HG03558 (cell line): ENCODE data around the gene RNF146.
"Not testable (repeated sequence)": the region's sequence is repeated elsewhere in the genome, so short reads cannot be mapped to it uniquely, and the experiment has no call there.

Experiments
- ATAC-seq: cut with Tn5 transposase; IDR thresholded peaks from one replicate; pipeline ENCODE4 v1.9.1; 2021; ENCODE audit warnings: moderate number of reproducible peaks; ENCODE audit not compliant: unreplicated experiment; ENCODE audit errors: extremely low read depth

Gene RNF146, protein sequence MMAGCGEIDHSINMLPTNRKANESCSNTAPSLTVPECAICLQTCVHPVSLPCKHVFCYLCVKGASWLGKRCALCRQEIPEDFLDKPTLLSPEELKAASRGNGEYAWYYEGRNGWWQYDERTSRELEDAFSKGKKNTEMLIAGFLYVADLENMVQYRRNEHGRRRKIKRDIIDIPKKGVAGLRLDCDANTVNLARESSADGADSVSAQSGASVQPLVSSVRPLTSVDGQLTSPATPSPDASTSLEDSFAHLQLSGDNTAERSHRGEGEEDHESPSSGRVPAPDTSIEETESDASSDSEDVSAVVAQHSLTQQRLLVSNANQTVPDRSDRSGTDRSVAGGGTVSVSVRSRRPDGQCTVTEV

DNA sequence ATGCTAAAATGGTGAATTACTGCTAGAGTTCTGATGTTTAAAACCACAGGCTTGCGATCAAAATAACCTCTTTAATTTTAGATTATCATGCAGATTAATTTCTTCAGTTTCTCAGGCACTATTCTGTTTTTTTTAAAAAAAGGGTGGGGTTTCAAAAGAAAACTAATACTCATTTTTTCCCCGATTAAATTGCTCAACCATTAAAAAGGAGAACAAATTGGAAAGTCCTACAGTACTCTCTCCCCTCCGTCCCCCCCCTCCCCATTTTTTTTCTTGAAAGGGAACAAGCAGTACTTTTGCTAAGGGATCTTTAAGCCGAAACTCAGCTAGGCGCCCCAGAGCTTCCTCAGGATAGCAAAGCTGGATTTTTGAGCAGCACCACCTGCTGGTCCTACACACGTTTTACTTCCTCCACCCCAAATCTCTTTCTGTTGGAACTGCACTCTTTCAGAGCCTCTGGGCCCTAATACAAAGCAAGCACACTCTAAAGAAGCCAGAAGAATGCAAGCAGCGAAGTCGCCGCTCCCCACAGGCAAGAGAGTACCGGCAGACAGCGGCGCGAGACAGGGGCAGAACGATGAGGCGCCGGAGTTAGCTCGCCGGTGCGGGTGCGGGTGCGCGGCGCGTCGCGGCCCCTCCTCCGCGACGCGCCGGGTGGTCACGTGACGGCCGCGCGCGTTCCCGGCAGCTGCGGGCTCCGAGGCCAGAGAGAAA is at the start of gene RNF146:
RNF146 (plus strand) TSS at position 687 of the 714 bp plus-strand sequence. CDS start 13,475 bp downstream, outside the sequence.
- ATAC-seq: peak; percentile 53

DNA sequence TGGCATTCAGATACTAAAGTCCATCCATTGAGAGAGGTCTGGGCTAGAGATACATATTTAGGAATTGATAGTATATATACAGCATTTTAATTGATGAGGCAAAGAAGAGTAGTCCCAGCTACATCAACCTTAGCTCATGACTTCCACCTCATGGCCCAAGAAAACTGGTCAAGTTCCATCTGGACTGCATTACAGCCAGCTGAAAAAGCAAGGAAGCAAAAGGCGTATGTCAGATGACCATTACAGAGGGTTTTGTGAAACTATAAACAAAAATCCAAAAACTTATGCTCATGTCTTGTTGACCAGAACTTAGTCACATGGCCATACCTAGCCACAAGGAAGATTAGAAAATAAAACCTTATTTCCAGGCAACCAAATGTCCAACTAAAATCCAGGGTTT is 46.8 kb upstream of the RNF146 start:
- no peak for ATAC-seq

DNA sequence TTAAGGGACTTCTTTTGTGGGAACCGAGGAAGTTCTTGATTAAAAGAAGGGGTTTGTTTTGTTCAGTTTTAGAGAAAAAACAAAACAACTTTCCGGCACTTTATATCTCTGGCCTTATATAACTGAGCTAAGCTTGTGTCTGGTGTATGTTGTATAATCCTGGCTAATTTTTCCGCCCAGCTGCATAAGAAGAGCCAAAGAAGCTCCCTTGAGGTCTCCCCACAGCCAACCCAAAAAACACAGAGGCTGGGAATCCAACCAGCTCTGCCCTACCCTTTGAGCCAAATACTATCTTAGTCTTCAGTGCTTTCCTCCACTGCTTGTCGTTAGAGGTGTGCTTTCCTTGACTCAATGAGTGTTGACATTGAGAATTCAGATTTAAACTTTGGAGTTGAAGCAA is 45.5 kb upstream of the RNF146 start:
- ATAC-seq: no peak

DNA sequence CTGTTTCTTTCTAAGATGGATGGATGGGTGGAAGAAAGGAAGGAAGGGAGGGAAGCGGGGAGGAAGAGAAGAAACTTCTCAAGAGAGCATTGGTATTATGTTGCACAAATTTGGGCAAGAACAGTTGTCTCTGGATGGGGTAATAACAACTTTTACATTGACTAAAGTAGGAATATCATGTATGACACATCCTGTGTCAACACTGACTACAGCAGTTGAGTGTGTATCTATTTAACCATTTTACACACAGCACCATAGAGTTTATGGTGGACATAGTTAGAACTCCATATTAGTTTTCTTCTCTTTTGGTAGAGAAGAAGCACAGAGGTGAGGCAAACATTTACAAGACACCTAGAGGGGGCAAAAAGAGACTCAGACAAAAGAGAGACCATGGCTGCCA is 44.2 kb upstream of the RNF146 start:
- ATAC-seq: no peak

DNA sequence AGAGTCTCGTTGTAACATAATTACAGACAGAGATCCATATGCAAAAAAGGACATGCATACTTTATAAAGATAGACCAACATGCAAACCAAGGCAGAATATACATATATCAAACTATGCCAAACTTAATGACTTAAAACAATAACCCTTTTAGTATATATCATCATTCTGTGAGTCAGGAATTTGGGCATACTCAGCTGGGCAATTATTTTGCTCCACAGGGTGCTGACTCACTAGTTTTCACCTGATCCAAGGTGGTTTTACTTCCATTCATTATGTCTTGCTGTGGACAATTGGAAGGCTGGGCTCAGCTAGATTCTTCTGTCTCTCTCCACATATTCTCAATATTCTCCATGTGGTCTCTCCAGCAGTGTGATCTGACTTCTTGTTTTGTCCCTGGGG is 41.2 kb upstream of the RNF146 start:
- ATAC-seq: no peak

GRCh38 chr6:127233819-127234218 is 32.8 kb upstream of the RNF146 start:
- ATAC-seq: not testable (repeated sequence)

DNA sequence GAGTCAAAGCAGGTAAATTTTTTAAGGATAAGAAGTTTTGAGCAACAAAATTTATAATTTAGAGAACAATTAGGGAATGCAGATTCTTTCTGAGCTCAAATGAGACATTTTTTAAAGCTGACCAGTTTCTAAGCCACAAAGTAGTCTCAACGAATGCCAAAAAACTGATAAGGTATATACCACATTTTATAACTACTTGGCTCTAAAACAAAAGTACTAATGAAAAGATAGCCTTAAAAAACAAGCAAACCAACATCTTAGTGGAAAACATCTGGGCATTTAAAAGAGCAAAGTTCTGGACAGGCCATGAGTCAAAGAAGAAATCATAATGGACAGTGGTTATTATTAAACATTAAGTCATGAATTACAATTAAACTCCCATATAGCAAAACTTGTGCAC is 23.2 kb upstream of the RNF146 start:
- no peak for ATAC-seq

DNA sequence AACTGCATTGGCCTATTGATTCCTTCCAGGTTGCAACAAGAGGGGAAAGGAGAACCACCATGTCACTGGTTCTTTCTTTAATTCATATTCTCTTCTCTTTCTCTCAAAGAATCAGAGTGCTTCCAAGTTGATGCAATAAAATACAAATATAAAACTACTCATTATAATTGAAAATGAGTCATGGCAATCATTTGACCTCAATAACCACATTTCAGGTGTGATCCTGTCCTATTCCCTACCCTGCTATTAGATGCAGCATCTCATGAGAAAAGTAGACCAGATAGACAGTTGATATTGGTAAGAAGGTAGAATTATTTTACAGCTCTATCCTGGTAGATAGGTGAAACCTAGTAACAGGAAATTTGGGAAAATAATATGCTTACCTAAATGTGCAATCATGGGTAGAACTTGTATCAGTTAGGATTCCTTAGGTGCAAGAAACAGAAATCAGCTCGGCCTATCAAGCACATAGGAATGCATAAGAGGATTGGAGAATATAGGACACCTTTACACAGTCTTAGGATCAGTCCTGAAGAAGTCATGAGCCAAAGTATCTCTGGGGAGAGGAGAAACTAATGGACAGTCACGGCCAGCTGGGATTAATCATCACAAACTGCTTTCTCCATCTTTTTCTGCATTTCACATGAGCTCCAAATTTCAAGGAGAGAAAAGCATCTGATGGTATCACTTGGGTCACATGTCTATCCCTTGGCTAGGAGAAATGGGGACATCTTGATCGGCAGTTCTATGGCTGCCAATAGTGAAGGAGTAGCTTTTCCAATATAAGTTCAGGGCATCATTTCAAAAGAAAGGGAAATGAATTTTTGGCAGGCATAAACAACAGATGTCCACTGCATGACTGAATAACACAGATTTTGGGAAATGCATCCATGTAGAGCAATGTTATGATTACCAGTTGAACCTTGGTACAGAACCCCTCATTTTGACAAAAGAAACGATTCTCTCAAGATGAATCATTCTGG is 19.3 kb upstream of the RNF146 start:
- no peak for ATAC-seq

DNA sequence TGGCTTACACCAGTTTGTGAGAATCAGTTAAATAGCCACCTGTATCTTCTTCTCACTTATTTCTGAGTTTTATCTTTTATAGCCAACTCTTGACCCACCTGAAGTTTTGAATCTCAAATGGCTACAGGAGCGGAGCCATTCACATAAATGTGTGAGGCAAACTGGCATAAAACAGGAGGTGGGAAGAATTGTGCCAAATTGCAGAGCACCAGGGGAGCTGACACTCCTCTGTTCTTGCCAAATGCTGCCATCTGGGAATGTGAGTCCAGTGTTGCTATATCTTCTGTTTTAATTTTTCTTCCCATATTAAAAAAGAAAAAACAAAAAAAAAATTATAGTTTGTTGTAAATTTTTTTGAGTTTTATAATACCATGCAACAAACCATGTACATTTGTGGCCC is 17.0 kb upstream of the RNF146 start:
- no peak for ATAC-seq

GRCh38 chr6:127255286-127255685 is 11.4 kb upstream of the RNF146 start:
- no peak for ATAC-seq

DNA sequence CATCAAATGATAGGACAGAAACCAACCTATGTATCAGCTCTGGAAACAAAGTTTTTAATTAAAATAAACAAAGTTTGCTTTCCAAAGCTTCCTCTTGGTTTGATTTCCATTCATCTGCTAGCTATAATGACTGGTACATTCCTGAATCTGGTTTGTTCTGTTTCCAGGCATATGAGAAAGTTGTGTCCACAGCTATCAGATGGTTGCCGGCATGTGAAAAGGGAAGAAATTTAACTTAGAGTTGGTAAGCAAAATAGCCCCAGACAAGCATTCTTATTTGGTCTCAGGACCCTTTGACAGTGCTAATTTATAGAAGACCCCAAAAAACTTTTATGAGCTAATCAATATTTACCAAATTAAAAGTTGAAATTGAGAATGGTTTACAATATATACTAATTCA is 3.8 kb upstream of the RNF146 start:
- no peak for ATAC-seq

DNA sequence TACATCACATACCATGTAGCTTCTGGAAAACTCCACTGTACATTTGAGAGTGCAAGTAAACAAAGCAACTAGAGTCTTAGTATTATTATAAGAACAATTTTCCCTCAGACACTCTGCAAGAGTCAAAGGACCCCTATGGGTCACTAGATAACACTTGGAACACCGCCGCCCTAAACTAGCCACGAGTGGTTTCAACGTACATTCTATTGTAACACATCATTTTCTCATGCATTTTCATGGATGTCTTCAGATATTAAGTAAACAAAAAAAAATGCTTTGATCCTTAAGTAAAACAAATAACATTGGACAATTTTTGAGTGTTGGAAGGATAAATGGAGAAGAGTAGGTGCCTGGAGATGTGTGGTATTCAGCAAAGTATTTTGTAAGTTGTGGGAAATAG is 3.2 kb upstream of the RNF146 start:
- no peak for ATAC-seq

- ATAC-seq: peak; percentile 55
Observed at GRCh38 chr6:127266892-127267645, 405 bp downstream of the RNF146 start.

DNA sequence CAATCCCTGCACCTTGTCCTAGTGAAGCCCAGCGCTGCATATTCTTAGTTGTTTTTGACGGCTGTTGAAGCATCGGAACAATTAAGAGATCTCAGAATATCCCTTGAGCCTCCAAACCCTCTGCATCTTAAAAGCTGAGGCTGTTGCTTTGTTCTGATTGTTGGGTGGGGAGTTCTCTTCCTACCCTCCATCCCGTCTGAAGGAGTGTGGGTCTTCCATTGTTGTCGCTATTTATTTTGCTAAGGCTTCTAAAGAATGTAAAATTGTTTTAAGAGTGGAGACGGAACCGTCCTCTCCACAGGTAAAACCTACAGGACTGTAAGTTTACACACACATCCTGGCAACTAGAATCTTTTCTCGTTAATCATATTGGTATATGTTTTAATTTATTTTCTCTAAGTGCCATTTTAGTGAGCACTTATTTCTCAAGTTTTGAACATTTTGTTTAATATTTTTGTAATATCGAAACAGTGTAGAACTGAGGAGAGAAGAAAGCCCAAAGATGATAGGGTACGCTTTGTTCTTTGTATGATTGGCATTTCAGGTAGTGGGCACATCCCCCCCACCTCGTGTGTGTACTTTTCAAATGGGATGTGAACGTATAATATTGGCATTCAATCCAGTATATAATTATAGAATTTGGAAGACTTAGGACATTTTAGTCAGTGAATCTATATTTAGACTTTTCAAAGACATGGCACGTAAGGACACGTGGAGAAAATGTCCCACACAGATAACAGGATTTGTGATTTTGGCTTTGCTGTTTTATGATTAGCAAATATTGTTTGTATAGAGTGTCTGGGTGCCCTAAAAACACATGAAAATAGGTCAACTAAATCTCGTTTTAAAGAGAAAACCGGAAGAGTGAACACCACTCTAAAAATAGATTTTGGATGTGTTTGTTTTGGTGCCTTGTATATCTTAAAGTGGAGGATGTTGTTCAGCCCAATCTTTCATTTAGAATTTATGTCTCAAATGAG is 1.3 kb downstream of the RNF146 start:
- ATAC-seq: no peak

DNA sequence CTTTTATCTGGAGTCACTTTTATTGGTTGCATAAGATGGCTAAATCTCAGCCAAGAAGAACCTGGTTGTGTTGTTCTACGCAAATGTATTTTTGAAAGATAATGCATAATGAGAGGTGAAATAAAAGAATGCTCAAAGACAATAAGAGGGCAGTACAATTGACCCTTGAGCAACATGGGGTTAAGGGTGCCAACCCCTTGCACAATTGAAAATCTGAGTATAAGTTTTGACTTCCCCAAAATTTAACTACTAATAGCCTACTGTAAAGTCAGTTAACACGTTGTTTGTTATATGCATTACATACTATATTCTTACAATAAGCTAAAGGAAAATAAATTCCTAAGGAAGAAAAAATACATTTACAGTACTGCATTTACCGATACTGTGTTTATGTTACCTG is 5.9 kb downstream of the RNF146 start:
- no peak for ATAC-seq

DNA sequence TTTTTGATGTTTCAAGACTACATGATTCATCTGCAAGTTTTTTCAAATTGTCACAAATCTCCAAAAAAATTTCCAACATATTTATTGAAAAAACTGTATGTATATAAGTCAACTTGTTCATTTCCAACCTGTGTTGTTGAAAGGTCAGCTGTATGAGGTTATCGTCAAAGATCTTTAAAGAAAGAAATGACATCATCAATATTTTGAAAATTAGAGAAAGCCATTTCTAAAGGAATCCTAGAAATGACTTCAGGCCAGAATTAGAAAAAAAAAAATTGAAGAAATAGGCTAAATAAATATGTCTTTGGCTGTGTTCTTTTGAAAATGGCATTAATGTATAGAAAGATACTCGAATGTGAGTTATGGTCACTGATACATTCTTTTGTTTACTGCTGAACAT is 6.8 kb downstream of the RNF146 start:
- no peak for ATAC-seq

GRCh38 chr6:127276331-127276730 is 9.7 kb downstream of the RNF146 start:
- ATAC-seq: no peak

DNA sequence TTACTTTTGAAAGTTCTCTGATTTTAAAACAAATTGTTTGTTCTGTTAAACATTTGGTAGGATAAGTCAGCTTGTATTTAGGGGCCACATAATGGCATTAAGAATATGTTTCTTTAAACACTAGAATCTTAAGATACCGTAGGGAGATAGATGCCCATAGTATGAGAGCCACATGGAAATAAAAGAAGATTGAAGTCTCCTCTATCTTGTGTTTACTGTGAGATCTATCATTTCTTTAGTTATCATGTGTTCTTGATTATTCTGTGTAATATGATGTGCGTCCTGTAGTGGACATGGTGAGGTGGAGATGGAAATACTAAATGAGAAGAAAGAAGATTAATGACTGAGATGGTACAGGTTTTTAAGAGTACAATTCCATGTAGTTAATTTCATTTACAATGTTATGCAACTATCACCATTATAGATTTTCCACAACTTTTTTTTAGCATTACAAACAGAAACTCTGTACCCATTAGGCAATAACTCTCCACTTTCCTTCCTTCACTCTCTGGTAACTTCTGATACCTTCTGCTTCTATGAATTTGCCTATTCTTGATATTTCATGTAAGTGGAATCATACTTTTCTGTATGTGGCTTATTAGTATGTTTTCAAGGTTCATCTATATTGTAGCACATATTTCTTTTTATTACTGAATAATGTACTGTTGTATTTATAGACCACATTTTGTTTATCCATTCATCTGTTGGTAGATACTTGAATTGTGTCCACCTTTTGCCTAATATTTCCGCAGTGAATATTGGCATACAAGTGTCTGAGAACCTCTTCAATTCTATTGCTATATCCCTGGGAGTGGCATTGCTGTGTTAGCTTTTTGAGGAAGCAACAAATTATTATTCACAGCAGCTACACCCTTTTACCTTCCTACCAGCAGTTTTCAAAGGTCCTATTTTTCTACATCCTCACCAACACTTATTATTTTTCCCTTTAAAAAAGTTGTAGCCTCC is 11.5 kb downstream of the RNF146 start:
- no peak for ATAC-seq
